ENCODE measurements around the gene BRD1. TPM values are rescaled to one million over a fixed set of nuclear protein-coding genes. Genes with fewer than 3 reads are reported as not detected.

The BRD1 gene
- total RNA-seq, 1 donor from 2014 or later, result 64.1 TPM

- Mint-ChIP-seq H3K9me3 (peaks cover 32% of the 10 kb centered on the region), H3K27me3 (ENCODE audit: low read depth) (no peaks in the 10 kb centered on the region), H3K36me3 (peaks cover 43% of the 10 kb centered on the region), H3K4me1 (peaks cover 3% of the 10 kb centered on the region), H3K27ac (no peak overlapping the region), H3K4me3 (no peak overlapping the region)
- TF ChIP-seq CTCF (IDR thresholded peaks at IDR 0.05; ENCODE audit: unreplicated experiment), result no peak
- DNase-seq (ENCODE audit: low spot score in 2 of 2, unreplicated experiment in 2 of 2), result no peak
Measured at GRCh38 chr22:49863931-49864330, 36.3 kb upstream of the BRD1 start.

- Mint-ChIP-seq H3K4me3 (no peak overlapping the region), H3K4me1 (peaks cover 3% of the 10 kb centered on the region), H3K9me3 (peaks cover 20% of the 10 kb centered on the region), H3K27me3 (ENCODE audit: low read depth) (no peaks in the 10 kb centered on the region), H3K27ac (no peak overlapping the region), H3K36me3 (peaks cover 28% of the 10 kb centered on the region)
- DNase-seq (ENCODE audit: low spot score in 2 of 2, unreplicated experiment in 2 of 2), result no peak
- TF ChIP-seq CTCF (IDR thresholded peaks at IDR 0.05; ENCODE audit: unreplicated experiment), result no peak
Measured at GRCh38 chr22:49862496-49862776, 34.8 kb upstream of the BRD1 start.

GRCh38 chr22:49861642-49862495 is 34.2 kb upstream of the BRD1 start:
- peaks cover 22% of the 10 kb centered on the region for H3K36me3 Mint-ChIP-seq
- no peak overlapping the region for H3K4me3 Mint-ChIP-seq
- H3K9me3 Mint-ChIP-seq, result peaks cover 15% of the 10 kb centered on the region
- peaks cover 3% of the 10 kb centered on the region for H3K4me1 Mint-ChIP-seq
- no peak for TF ChIP-seq CTCF (IDR thresholded peaks at IDR 0.05; ENCODE audit: unreplicated experiment)
- peak overlapping the region; percentile 44 for H3K27ac Mint-ChIP-seq
- H3K27me3 Mint-ChIP-seq (ENCODE audit: low read depth), result no peaks in the 10 kb centered on the region
- DNase-seq (ENCODE audit: low spot score in 2 of 2, unreplicated experiment in 2 of 2), result no peak

- no peak for DNase-seq (ENCODE audit: low spot score in 2 of 2, unreplicated experiment in 2 of 2)
- Mint-ChIP-seq H3K9me3 (no peaks in the 10 kb centered on the region), H3K4me3 (no peak overlapping the region), H3K27ac (no peak overlapping the region), H3K36me3 (peaks cover 3% of the 10 kb centered on the region), H3K4me1 (peaks cover 23% of the 10 kb centered on the region), H3K27me3 (ENCODE audit: low read depth) (no peaks in the 10 kb centered on the region)
- TF ChIP-seq CTCF (IDR thresholded peaks at IDR 0.05; ENCODE audit: unreplicated experiment), result no peak
Measured at GRCh38 chr22:49858827-49859226, 31.2 kb upstream of the BRD1 start.

GRCh38 chr22:49856766-49857618 is 29.3 kb upstream of the BRD1 start:
- Mint-ChIP-seq H3K9me3 (no peaks in the 10 kb centered on the region), H3K27ac (no peak overlapping the region)

More at GRCh38 chr22:49856766-49857618, 29.3 kb upstream of the BRD1 start:
- peaks cover 9% of the 10 kb centered on the region for H3K27me3 Mint-ChIP-seq (ENCODE audit: low read depth)
- DNase-seq (ENCODE audit: low spot score in 2 of 2, unreplicated experiment in 2 of 2), result no peak
- TF ChIP-seq CTCF (IDR thresholded peaks at IDR 0.05; ENCODE audit: unreplicated experiment), result no peak
- no peak overlapping the region for H3K4me3 Mint-ChIP-seq
- no peaks in the 10 kb centered on the region for H3K36me3 Mint-ChIP-seq
- H3K4me1 Mint-ChIP-seq, result peaks cover 23% of the 10 kb centered on the region
